ENCODE data around the gene TUBGCP3. TPM values are rescaled to one million over a fixed set of nuclear protein-coding genes. Genes with fewer than 3 reads are reported as not detected.
A peak's percentile ranks its signal among the peaks of the same experiment; 100 is the strongest.

The TUBGCP3 gene
- total and polyA plus RNA-seq, 2 experiments from 2014 or later = 12.8 to 40.2 TPM

- Histone ChIP-seq H4K20me1 (replicated peaks; ENCODE audit: insufficient read depth) (no peaks in the 10 kb centered on the region), H3K27ac (ENCODE audit: low read depth) (no peak overlapping the region), H3K4me2 (no peak overlapping the region), H3F3A (replicated peaks; ENCODE audit: low read depth) (no peaks in the 10 kb centered on the region), H3K36me3 (ENCODE audit: insufficient read depth) (no peaks in the 10 kb centered on the region), H3K4me1 (ENCODE audit: insufficient read depth) (no peaks in the 10 kb centered on the region), H2AFZ (no peak overlapping the region; the same call in 1 of the 2 replicates), H3K79me2 (replicated peaks; ENCODE audit: insufficient read depth) (no peaks in the 10 kb centered on the region), H3K4me3 (no peak overlapping the region), H3K9me2 (ENCODE audit: insufficient read depth) (no peaks in the 10 kb centered on the region), H3K27me3 (ENCODE audit: insufficient read depth) (no peaks in the 10 kb centered on the region)
- ATAC-seq = no peak
- Mint-ChIP-seq H3K9me3 (no peaks in the 10 kb centered on the region), H3K36me3 (ENCODE audit: low read depth) (no peaks in the 10 kb centered on the region), H3K4me3 (no peak overlapping the region), H3K27me3 (ENCODE audit: insufficient read depth, low read depth, poor library complexity) (peaks cover 10% of the 10 kb centered on the region), H3K27ac (no peak overlapping the region), H3K4me1 (peaks cover 2% of the 10 kb centered on the region; the same call in 2 of the 3 replicates)
- no peak for DNase-seq (ENCODE audit: low spot score)
- TF ChIP-seq ZNF331 (CRISPR knock-in tag; IDR thresholded peaks at IDR 0.05; ENCODE audit: low read depth) (no peak), ETS1 (IDR thresholded peaks at IDR 0.05) (no peak), STAT1 (IDR thresholded peaks at IDR 0.05; ENCODE audit: unreplicated experiment) (no peak), CREB1 (CRISPR knock-in tag; IDR thresholded peaks at IDR 0.05; ENCODE audit: low read depth) (no peak)
Observed at GRCh38 chr13:112617754-112618375, 29.9 kb upstream of the TUBGCP3 start.

GRCh38 chr13:112616586-112617362 lies 28.8 kb upstream of the TUBGCP3 start:
- Histone ChIP-seq H3K27me3 (ENCODE audit: insufficient read depth) (no peaks in the 10 kb centered on the region), H3K79me2 (replicated peaks; ENCODE audit: insufficient read depth) (no peaks in the 10 kb centered on the region), H3F3A (replicated peaks; ENCODE audit: low read depth) (no peaks in the 10 kb centered on the region), H3K4me1 (ENCODE audit: insufficient read depth) (no peaks in the 10 kb centered on the region), H3K4me2 (no peak overlapping the region), H3K36me3 (ENCODE audit: insufficient read depth) (no peaks in the 10 kb centered on the region), H4K20me1 (replicated peaks; ENCODE audit: insufficient read depth) (no peaks in the 10 kb centered on the region), H3K27ac (ENCODE audit: low read depth) (no peak overlapping the region), H3K4me3 (no peak overlapping the region), H2AFZ (0 out of 2 replicates have a peak overlapping the region, but pooled peaks have one; percentile 4), H3K9me2 (ENCODE audit: insufficient read depth) (no peaks in the 10 kb centered on the region)
- H3K27ac Mint-ChIP-seq = no peak overlapping the region
- H3K9me3 Mint-ChIP-seq = no peaks in the 10 kb centered on the region
- ATAC-seq = peak; percentile 73
- H3K4me3 Mint-ChIP-seq = no peak overlapping the region
- H3K36me3 Mint-ChIP-seq (ENCODE audit: low read depth) = no peaks in the 10 kb centered on the region
- H3K27me3 Mint-ChIP-seq (ENCODE audit: insufficient read depth, low read depth, poor library complexity) = peaks cover 5% of the 10 kb centered on the region
- peaks cover 2% of the 10 kb centered on the region; the same call in 2 of the 3 replicates for H3K4me1 Mint-ChIP-seq
- DNase-seq (ENCODE audit: low spot score) = peak; percentile 75
- TF ChIP-seq CTCF (conservative IDR thresholded peaks at IDR 0.05; ENCODE audit: low read depth in 2 of 2) = peak; percentile 78 to 87
- no peak for TF ChIP-seq REST (IDR thresholded peaks at IDR 0.05; ENCODE audit: unreplicated experiment)
